Left kidney (tissue), 2 donors: ENCODE measurements around the gene RTP5. TPM values are rescaled to one million over a fixed set of nuclear protein-coding genes. Genes with fewer than 3 reads are reported as not detected.
"Not testable (repeated sequence)": the region's sequence is repeated elsewhere in the genome, so short reads cannot be mapped to it uniquely, and the experiment has no call there.

Experiments used
- DNase-seq: peaks from one replicate; pipeline ENCODE4 v3.0.0-alpha.2; 2013
- polyA plus RNA-seq: library from polyadenylated mRNA; unstranded; fragments of 120-200 nt; gene quantifications from one replicate; pipeline ENCODE4 v1.2.1, GENCODE V29; 2013; ENCODE audit not compliant: insufficient read length

RTP5 gene
- polyA plus RNA-seq, 1 donor: not detected

- DNase-seq: not testable (repeated sequence)
These were observed 53.5 kb downstream of the RTP5 start for GRCh38 chr2:241922816-241923601.

Other genes with a start within 250 kb of the RTP5 start
- 50.0 TPM for gene THAP4, start 232.6 kb upstream of the RTP5 start, polyA plus RNA-seq
- 105 TPM for gene ATG4B, start 232.0 kb upstream of the RTP5 start, polyA plus RNA-seq
- gene DTYMK, start 182.9 kb upstream of the RTP5 start, polyA plus RNA-seq: 44.1 TPM
- 50.6 TPM for gene ING5, start 167.7 kb upstream of the RTP5 start, polyA plus RNA-seq
- gene D2HGDH, start 135.1 kb upstream of the RTP5 start, polyA plus RNA-seq: 57.0 TPM
- gene GAL3ST2, start 92.9 kb upstream of the RTP5 start, polyA plus RNA-seq: 0.76 TPM
- 1.2 TPM for gene NEU4, start 60.5 kb upstream of the RTP5 start, polyA plus RNA-seq
- gene PDCD1, start 10.8 kb upstream of the RTP5 start, polyA plus RNA-seq: 0.13 TPM